Right lobe of liver (tissue), 4 donors: Measurements from ENCODE around the gene ZNF580.

Experiments
- CTCF ChIP-seq, 4 donors: fragments of 200-600 bp in 3 of 4; fragments of 450-650 bp in 1 of 4; IDR thresholded peaks; one replicate each; pipeline versions ENCODE4 v1.5.1 to v1.8.0; 2016 to 2022; ENCODE audit warnings: antibody characterized with exemption in 4 of 4, mild to moderate bottlenecking in 2 of 4
- POLR2A ChIP-seq: fragments of 450-650 bp; IDR thresholded peaks from one replicate; pipeline ENCODE4 v1.6.1; 2017; ENCODE audit warnings: antibody characterized with exemption, mild to moderate bottlenecking
- donor health status: DM: no; HTN: no; CAD: no.
- donor health status: DM: no; HTN: no; CAD: no.
- donor health status: DM: no; HTN: yes; CAD: no.

- TF ChIP-seq CTCF (IDR thresholded peaks at IDR 0.05): no peak
- no peak for TF ChIP-seq POLR2A
These were observed 3.0 kb downstream of the ZNF580 start for GRCh38 chr19:55643887-55644176.
